ENCODE data around the gene TMPRSS11B. TPM values are rescaled to one million over a fixed set of nuclear protein-coding genes. Genes with fewer than 3 reads are reported as not detected.

The TMPRSS11B gene
- total and polyA plus RNA-seq, 9 donors = not detected

DNA sequence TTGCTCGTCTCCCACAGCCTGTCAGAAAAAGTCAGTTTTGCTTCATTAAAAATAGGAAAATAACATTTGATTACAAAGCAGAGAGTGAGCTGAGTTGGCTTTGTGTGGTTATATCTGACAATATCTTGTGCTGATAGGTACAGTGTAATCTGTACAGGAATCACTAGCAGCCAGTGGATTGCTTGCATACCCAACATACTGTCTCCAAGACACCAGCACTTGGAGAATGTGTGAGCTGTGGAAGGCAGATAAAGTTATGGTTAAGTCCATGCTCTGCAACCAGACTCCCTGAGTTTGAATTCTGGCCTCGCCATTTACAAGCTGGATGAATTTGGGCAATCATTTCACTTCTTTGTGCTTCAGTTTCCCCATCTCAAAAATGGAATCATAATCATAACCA is 58.3 kb downstream of the TMPRSS11B start:
- TF ChIP-seq CTCF (IDR thresholded peaks at IDR 0.05) (no peak), POLR2A (IDR thresholded peaks at IDR 0.05) (no peak), EP300 (IDR thresholded peaks at IDR 0.05) (no peak)
- no peak overlapping the region for H3K4me3 ChIP-seq
- no peaks in the 10 kb centered on the region for H3K36me3 ChIP-seq
- H3K4me1 ChIP-seq (ENCODE audit: insufficient read depth) = no peaks in the 10 kb centered on the region
- no peak for DNase-seq
- H3K27me3 ChIP-seq = no peaks in the 10 kb centered on the region
- H3K27ac ChIP-seq = no peak overlapping the region
- H3K9me3 ChIP-seq = no peaks in the 10 kb centered on the region
- WGBS, 3 donors = 74 to 76% (median 75%) methylated on average over 2 of the region's 2 CpGs
- intact Hi-C loops (cut with DNase I) = no loop called here

GRCh38 chr4:68184923-68185322 is 60.6 kb downstream of the TMPRSS11B start:
- TF ChIP-seq EP300 (IDR thresholded peaks at IDR 0.05) (no peak), POLR2A (IDR thresholded peaks at IDR 0.05) (no peak), CTCF (IDR thresholded peaks at IDR 0.05) (no peak)
- H3K27me3 ChIP-seq = no peaks in the 10 kb centered on the region
- H3K4me1 ChIP-seq (ENCODE audit: insufficient read depth) = no peaks in the 10 kb centered on the region
- no peak for DNase-seq
- no peaks in the 10 kb centered on the region for H3K36me3 ChIP-seq
- H3K27ac ChIP-seq = no peak overlapping the region
- no peaks in the 10 kb centered on the region for H3K9me3 ChIP-seq
- intact Hi-C loops (cut with DNase I) = no loop called here
- H3K4me3 ChIP-seq = no peak overlapping the region

GRCh38 chr4:68183417-68183816 is 62.1 kb downstream of the TMPRSS11B start:
- no peaks in the 10 kb centered on the region for H3K27me3 ChIP-seq
- H3K9me3 ChIP-seq = no peaks in the 10 kb centered on the region
- no peak overlapping the region for H3K27ac ChIP-seq
- H3K4me1 ChIP-seq (ENCODE audit: insufficient read depth) = no peaks in the 10 kb centered on the region
- H3K4me3 ChIP-seq = no peak overlapping the region
- no peaks in the 10 kb centered on the region for H3K36me3 ChIP-seq
- no peak for DNase-seq
- intact Hi-C loops (cut with DNase I) = no loop called here
- TF ChIP-seq CTCF (IDR thresholded peaks at IDR 0.05) (no peak), EP300 (IDR thresholded peaks at IDR 0.05) (no peak), POLR2A (IDR thresholded peaks at IDR 0.05) (no peak)

DNA sequence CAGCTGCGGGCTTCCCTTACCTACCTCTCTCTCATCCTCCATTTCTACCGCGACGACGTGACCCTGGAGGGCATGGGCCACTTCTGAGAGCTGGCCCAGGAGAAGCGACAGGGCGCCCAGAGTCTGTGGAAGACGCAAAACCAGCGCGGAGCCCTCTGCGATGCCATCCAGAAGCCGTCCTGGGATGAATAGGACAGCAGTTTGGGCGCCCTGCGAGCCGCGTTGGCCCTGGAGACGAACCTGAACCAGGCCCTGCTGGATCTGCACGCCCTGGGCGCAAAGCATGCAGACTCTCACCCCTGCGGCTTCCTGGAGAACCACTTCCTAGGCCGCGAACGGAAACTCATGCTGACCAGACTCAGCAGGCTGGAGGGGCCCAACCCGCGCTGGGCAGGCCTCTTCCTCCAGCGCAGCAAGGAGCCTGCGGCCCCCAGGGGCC is 63.1 kb downstream of the TMPRSS11B start:
- H3K4me3 ChIP-seq = no peak overlapping the region
- no peaks in the 10 kb centered on the region for H3K9me3 ChIP-seq
- no peak for TF ChIP-seq POLR2A (IDR thresholded peaks at IDR 0.05)
- no peak for TF ChIP-seq CTCF (IDR thresholded peaks at IDR 0.05)
- TF ChIP-seq EP300 (IDR thresholded peaks at IDR 0.05) = no peak
- no peak overlapping the region for H3K27ac ChIP-seq
- intact Hi-C loops (cut with DNase I) = no loop called here
- no peaks in the 10 kb centered on the region for H3K27me3 ChIP-seq
- 95 to 96% (median 96%) methylated on average over 27 of the region's 27 CpGs for WGBS, 3 donors
- H3K4me1 ChIP-seq (ENCODE audit: insufficient read depth) = no peaks in the 10 kb centered on the region
- no peaks in the 10 kb centered on the region for H3K36me3 ChIP-seq
- no peak for DNase-seq
